ENCODE data around the gene AGRP. TPM values are rescaled to one million over a fixed set of nuclear protein-coding genes. Genes with fewer than 3 reads are reported as not detected.
A peak's percentile ranks its signal among the peaks of the same experiment; 100 is the strongest.

AGRP gene
- total and polyA plus RNA-seq, 12 donors, result 2.9 to 98.1 (median 10.4) TPM

GRCh38 chr16:67446968-67447507, 36.3 kb downstream of the AGRP start:
- no peak for TF ChIP-seq POLR2A (IDR thresholded peaks at IDR 0.05)
- H3K36me3 ChIP-seq (replicated peaks in 1 of 2), result peaks cover 0 to 16% of the 10 kb centered on the region in 2 donors
- intact Hi-C loops (cut with DNase I), result no loop called here
- H3K27me3 ChIP-seq, result no peaks in the 10 kb centered on the region
- peak in 2 of 7 donors; percentile 51 to 63 for DNase-seq
- WGBS, 4 donors, result 39 to 57% (median 48%) methylated on average over 6 to 8 of the region's 8 CpGs
- peaks cover 80 to 96% of the 10 kb centered on the region in 2 donors for H3K4me1 ChIP-seq (replicated peaks in 1 of 2)
- peak overlapping the region in 4 of 5 donors; percentile 1 to 82 (median 74) for H3K27ac ChIP-seq
- no peak overlapping the region for H3K4me3 ChIP-seq
- no peaks in the 10 kb centered on the region for H3K9me3 ChIP-seq (replicated peaks in 1 of 3)

- intact Hi-C loops (cut with DNase I), result no loop called here
- TF ChIP-seq POLR2A (IDR thresholded peaks at IDR 0.05), result no peak
- TF ChIP-seq, protein P1, sequence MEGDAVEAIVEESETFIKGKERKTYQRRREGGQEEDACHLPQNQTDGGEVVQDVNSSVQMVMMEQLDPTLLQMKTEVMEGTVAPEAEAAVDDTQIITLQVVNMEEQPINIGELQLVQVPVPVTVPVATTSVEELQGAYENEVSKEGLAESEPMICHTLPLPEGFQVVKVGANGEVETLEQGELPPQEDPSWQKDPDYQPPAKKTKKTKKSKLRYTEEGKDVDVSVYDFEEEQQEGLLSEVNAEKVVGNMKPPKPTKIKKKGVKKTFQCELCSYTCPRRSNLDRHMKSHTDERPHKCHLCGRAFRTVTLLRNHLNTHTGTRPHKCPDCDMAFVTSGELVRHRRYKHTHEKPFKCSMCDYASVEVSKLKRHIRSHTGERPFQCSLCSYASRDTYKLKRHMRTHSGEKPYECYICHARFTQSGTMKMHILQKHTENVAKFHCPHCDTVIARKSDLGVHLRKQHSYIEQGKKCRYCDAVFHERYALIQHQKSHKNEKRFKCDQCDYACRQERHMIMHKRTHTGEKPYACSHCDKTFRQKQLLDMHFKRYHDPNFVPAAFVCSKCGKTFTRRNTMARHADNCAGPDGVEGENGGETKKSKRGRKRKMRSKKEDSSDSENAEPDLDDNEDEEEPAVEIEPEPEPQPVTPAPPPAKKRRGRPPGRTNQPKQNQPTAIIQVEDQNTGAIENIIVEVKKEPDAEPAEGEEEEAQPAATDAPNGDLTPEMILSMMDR (IDR thresholded peaks at IDR 0.05), result peak in 1 of 6 experiments; percentile 0
- Histone ChIP-seq H3K27me3 (no peaks in the 10 kb centered on the region), H3K4me1 (replicated peaks in 1 of 2) (peaks cover 80 to 93% of the 10 kb centered on the region in 2 donors), H3K4me3 (no peak overlapping the region), H3K36me3 (replicated peaks in 1 of 2) (peaks cover 0 to 19% of the 10 kb centered on the region in 2 donors), H3K27ac (peak overlapping the region in 4 of 5 donors; percentile 32 to 82 (median 74)), H3K9me3 (replicated peaks in 1 of 3) (no peaks in the 10 kb centered on the region)
- 53 to 70% (median 58%) methylated on average over 5 to 12 of the region's 12 CpGs for WGBS, 4 donors
- DNase-seq, result peak in 4 of 7 donors; percentile 61 to 71 (median 65)
Measured at GRCh38 chr16:67445913-67446907, 37.1 kb downstream of the AGRP start.

DNA sequence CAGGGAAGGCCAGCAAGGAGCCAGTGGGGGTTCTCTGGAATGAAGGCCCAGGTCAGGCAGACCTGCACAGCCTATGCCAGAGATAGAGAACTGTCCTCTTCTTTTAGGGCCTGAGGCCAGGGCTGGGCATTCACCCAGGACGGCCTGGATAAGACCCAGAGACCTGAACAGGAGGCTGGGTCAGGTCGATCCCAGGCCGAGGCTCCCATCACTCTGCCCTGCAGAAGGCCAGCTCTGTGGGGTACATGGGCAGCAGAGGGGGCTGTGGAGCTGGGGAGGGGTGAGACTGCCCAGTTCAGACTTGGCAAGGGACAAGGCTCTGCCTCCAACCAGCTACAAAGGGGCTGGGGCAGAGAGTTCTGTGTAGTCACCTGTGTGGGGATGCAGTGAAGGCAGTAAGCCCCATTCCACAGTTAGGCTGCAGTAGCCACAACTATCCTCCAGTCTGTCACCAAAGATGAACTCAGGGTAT, 37.9 kb downstream of the AGRP start:
- intact Hi-C loops (cut with DNase I), result no loop called here
- Histone ChIP-seq H3K4me1 (replicated peaks in 1 of 2) (peaks cover 77 to 86% of the 10 kb centered on the region in 2 donors), H3K4me3 (no peak overlapping the region), H3K27me3 (no peaks in the 10 kb centered on the region), H3K9me3 (replicated peaks in 1 of 3) (no peaks in the 10 kb centered on the region), H3K36me3 (replicated peaks in 1 of 2) (peaks cover 0 to 15% of the 10 kb centered on the region in 2 donors), H3K27ac (peak overlapping the region in 4 of 5 donors; percentile 32 to 82 (median 74))
- 19 to 48% (median 20%) methylated on average over 3 of the region's 3 CpGs; no CpG with 5 or more reads in 1 of the 4 donors for WGBS, 4 donors
- peak; percentile 59 to 89 (median 83) for DNase-seq
- TF ChIP-seq POLR2A (IDR thresholded peaks at IDR 0.05), result no peak
- TF ChIP-seq, protein P1 (IDR thresholded peaks at IDR 0.05), result peak in 4 of 6 experiments; percentile 7 to 35 (median 20)

DNA sequence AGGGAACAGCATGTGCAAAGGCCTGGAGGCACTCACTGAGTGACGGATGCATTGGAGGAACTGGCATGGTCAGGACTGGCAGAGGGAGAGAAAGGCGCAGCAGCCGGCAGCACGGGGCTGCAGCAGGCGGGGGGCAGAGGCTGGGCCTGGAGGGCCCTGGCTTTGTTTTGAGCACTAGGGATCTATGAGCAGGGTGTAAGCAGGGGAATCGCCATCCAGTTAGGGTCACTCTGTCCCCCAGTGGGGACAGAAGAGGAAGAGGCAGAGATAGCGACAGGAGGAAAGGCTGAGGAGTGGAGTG, 38.3 kb downstream of the AGRP start:
- Histone ChIP-seq H3K36me3 (replicated peaks in 1 of 2) (peaks cover 0 to 14% of the 10 kb centered on the region in 2 donors), H3K27me3 (no peaks in the 10 kb centered on the region), H3K27ac (peak overlapping the region in 4 of 5 donors; percentile 32 to 82 (median 74)), H3K9me3 (replicated peaks in 1 of 3) (no peaks in the 10 kb centered on the region), H3K4me3 (no peak overlapping the region), H3K4me1 (replicated peaks in 1 of 2) (peaks cover 73 to 82% of the 10 kb centered on the region in 2 donors)
- WGBS, 4 donors, result 85 to 90% (median 88%) methylated on average over 7 of the region's 7 CpGs
- intact Hi-C loops (cut with DNase I), result no loop called here
- TF ChIP-seq, protein P1 (IDR thresholded peaks at IDR 0.05), result no peak
- TF ChIP-seq POLR2A (IDR thresholded peaks at IDR 0.05), result no peak
- no peak for DNase-seq
